ENCODE data around the gene SMCO2. TPM values are rescaled to one million over a fixed set of nuclear protein-coding genes. Genes with fewer than 3 reads are reported as not detected.
A peak's percentile ranks its signal among the peaks of the same experiment; 100 is the strongest.

SMCO2 gene
- total and polyA plus RNA-seq, 10 of the 15 experiments (the other 5 are each of a cell fraction or from before 2014, with no cell fraction given), result 0.11 to 2.3 (median 0.67) TPM

GRCh38 chr12:27523305-27523641, 76.7 kb downstream of the SMCO2 start (continued):
- TF ChIP-seq ZNF687 (IDR thresholded peaks at IDR 0.05), result 0 out of 2 replicates have a peak, but pooled peaks have one; percentile 43
- TF ChIP-seq YBX1 (IDR thresholded peaks at IDR 0.05), result no peak
- TF ChIP-seq BRCA1 (IDR thresholded peaks at IDR 0.05; ENCODE audit: low read depth, low read length), result no peak

GRCh38 chr12:27523642-27524493, 77.3 kb downstream of the SMCO2 start, which contains the start of gene PPFIBP1:
Gene PPFIBP1, plus strand, starts transcription at chr12:27524206. Its CDS starts 109,191 bp downstream, at chr12:27633397.
- Histone ChIP-seq H3K4me1 (ENCODE audit: control insufficient read depth, insufficient read depth, low read length) (no peaks in the 10 kb centered on the region), H3K4me3 (peak within 1 kb of the TSS; percentile 73), H3K4me2 (ENCODE audit: control insufficient read depth, insufficient read depth) (peak within 1 kb of the TSS; percentile 96), H3K27ac (ENCODE audit: control insufficient read depth, insufficient read depth) (peak within 1 kb of the TSS; percentile 58), H2AFZ (ENCODE audit: control insufficient read depth, low read depth, low read length) (peak within 1 kb of the TSS; percentile 98), H3K9ac (ENCODE audit: control insufficient read depth, insufficient read depth, low read length) (peak within 1 kb of the TSS; percentile 69), H3K27me3 (replicated peaks in 1 of 2; ENCODE audit: control insufficient read depth in 2 of 2, insufficient read depth in 2 of 2, low read length in 1 of 2) (no peaks in the 10 kb centered on the region), H4K20me1 (ENCODE audit: control insufficient read depth, insufficient read depth) (no peaks in the 10 kb centered on the region), H3K9me3 (replicated peaks; ENCODE audit: control insufficient read depth, insufficient read depth, low read length) (no peaks in the 10 kb centered on the region; the same call in 2 of the 3 replicates), H3K36me3 (ENCODE audit: control insufficient read depth in 2 of 2, insufficient read depth in 2 of 2, low read length in 1 of 2) (no peaks in the 10 kb centered on the region), H3K79me2 (ENCODE audit: control insufficient read depth, insufficient read depth, low read length) (peaks cover 20% of the 10 kb centered on the region)
- WGBS (ENCODE audit: insufficient coverage, insufficient replicate concordance, low lambda C conversion rate, missing lambda C conversion rate), result 1% methylated on average over 41 of the region's 41 CpGs
- FAIRE-seq (peak; percentile 96), DNase-seq (ENCODE audit: low read depth, low spot score) (peak; percentile 91), ATAC-seq (peak; percentile 98)
- in situ Hi-C loops (cut with MboI), result no loop called here
- ChIA-PET CTCF (interaction anchor here (0.6 to 2.7 kb wide), 8 partner anchors 10 to 1786 kb away, joined by 3 to 8 read pairs (median 4); no protein-coding TSS in a partner anchor), POLR2A (interaction anchor here (0.6 to 2.0 kb wide), 4 partner anchors 8 to 90 kb away, joined by 3 to 4 read pairs (median 4); no protein-coding TSS in a partner anchor), RAD21 (ENCODE audit: unreplicated experiment) (interaction anchor here (0.8 to 1.3 kb wide), 5 partner anchors 11 to 183 kb away, joined by 3 to 5 read pairs (median 3); no protein-coding TSS in a partner anchor), SMC1A (ENCODE audit: uncharacterized antibody, unreplicated experiment) (interaction anchor here (0.8 to 1.6 kb wide), 11 partner anchors 8 to 508 kb away, joined by 3 to 11 read pairs (median 4); no protein-coding TSS in a partner anchor)
- TSS peak; percentile 95 for BruUV-seq (replicated peaks)
- intact Hi-C loops (cut with micrococcal nuclease; ENCODE audit: unreplicated experiment), result loop anchor here (2.0 kb wide), 1 partner anchor 89 kb away; no protein-coding TSS in a partner anchor
- no peak for TF ChIP-seq WRNIP1 (IDR thresholded peaks at IDR 0.05; ENCODE audit: borderline replicate concordance, low read depth, low read length)
- peak; percentile 62; the same call in 1 of the 2 replicates for TF ChIP-seq YY1 (IDR thresholded peaks at IDR 0.05; ENCODE audit: low read depth, low read length)
- TF ChIP-seq BMI1 (IDR thresholded peaks at IDR 0.05; ENCODE audit: borderline replicate concordance), result no peak
- peak; percentile 77 for TF ChIP-seq POLR2AphosphoS5 (IDR thresholded peaks at IDR 0.05; ENCODE audit: low read length)
- peak; percentile 67; the same call in 1 of the 2 replicates for TF ChIP-seq ATF2 (IDR thresholded peaks at IDR 0.05; ENCODE audit: low read length)
- TF ChIP-seq CHD2 (IDR thresholded peaks at IDR 0.05; ENCODE audit: borderline replicate concordance, low read depth, low read length), result peak; percentile 67; the same call in 1 of the 2 replicates
- no peak for TF ChIP-seq E4F1 (IDR thresholded peaks at IDR 0.05; ENCODE audit: borderline replicate concordance, partially characterized antibody)

All from GM12878 (cell line).